SH-SY5Y (cell line): Measurements from ENCODE around the gene VPS51.

Source experiments
- GATA2 ChIP-seq: IDR thresholded peaks from 2 replicates; pipeline ENCODE4 v1.6.1; 2011; ENCODE audit warnings: mild to moderate bottlenecking, low read depth, low read length
- GATA3 ChIP-seq: IDR thresholded peaks from 2 replicates; pipeline ENCODE4 v1.6.1; 2011; ENCODE audit warnings: low read depth, mild to moderate bottlenecking, low read length, moderate library complexity

DNA sequence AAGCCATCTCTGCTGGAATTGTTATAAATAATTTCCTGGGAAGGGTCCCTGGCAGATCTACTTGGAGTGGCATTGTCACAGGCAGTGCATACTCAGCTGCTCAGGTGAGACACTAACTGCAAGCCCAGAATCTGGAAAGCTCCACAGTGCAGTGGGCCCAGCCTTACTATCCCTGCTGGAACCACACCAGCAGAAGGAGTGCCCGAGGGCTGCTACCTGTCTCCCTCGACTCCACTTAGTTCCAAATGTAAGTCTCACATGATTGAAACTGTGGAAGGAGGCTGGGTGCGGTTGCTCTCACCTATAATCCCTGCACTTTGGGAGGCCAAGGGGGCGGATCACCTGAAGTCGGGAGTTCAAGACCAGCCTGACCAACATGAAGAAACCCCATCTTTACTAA lies 52.6 kb downstream of the VPS51 start:
- TF ChIP-seq GATA2 (no peak), GATA3 (no peak)
